Neutrophil (primary cell): Measurements from ENCODE around the gene GNG7.
"Not testable (repeated sequence)": the region's sequence is repeated elsewhere in the genome, so short reads cannot be mapped to it uniquely, and the experiment has no call there.

Experiments
- H3K27ac ChIP-seq: fragments of 200-600 bp; sonication (generic); 2 replicates; pipeline ENCODE4 v1.5.1; 2016; ENCODE audit warnings: mild to moderate bottlenecking, moderate library complexity
- H3K27me3 ChIP-seq: fragments of 200-600 bp; sonication (generic); 2 replicates; pipeline ENCODE4 v1.6.0; 2016; ENCODE audit warnings: mild to moderate bottlenecking
- H3K36me3 ChIP-seq: fragments of 200-600 bp; sonication (generic); 2 replicates; pipeline ENCODE4 v1.5.1; 2017
- H3K4me1 ChIP-seq, 2 experiments: fragments of 200-600 bp in 1 of 2; sonication (generic) in 1 of 2; 1 replicate in 1 of 2; 2 replicates in 1 of 2; pipeline versions ENCODE4 v1.5.1 to v1.6.1; 2013 to 2016; ENCODE audit warnings: low read depth in 1 of 2, low read length in 1 of 2, mild to moderate bottlenecking in 1 of 2, moderate library complexity in 1 of 2; ENCODE audit not compliant: control insufficient read depth in 1 of 2, insufficient read depth in 1 of 2
- H3K4me3 ChIP-seq, 2 experiments: fragments of 200-600 bp in 1 of 2; sonication (generic) in 1 of 2; 1 replicate in 1 of 2; 2 replicates in 1 of 2; pipeline ENCODE4 v1.5.1; 2013 to 2016; ENCODE audit warnings: low read depth in 1 of 2, low read length in 1 of 2, mild to moderate bottlenecking in 1 of 2, moderate library complexity in 1 of 2
- H3K9me3 ChIP-seq: fragments of 200-600 bp; sonication (generic); 2 replicates; pipeline ENCODE4 v1.5.1; 2016
- CTCF ChIP-seq: fragments of 200-600 bp; sonication (generic); IDR thresholded peaks from 2 replicates; pipeline ENCODE4 v1.5.1; 2016; ENCODE audit warnings: antibody characterized with exemption

The GNG7 gene

DNA sequence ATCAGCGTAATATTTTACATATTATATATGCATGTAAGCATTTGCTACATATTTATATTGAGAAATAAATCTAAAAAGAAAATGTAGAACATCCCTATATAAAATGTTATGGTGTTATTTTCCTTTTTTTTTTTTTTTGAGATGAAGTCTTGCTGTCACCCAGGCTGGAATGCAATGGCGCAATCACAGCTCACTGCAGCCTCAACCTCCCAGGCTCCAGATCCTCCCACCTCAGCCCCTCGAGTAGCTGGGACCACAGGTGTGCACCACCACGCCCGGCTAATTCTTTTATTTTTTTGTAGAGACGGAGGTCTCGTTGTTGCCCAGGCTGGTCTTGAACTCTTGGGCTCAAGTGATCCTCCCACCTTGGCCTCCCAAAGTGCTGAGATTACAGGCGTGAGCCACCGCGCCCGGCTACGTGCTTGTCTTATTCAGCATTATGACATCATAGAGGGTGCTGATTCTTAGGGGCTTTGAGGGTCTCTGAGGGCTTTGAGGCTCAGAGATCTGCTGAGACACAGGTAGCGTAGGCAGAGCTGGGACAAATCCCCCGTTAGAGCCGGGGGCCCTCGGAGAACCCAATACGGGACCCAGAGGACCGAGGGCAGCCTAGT lies 124.7 kb downstream of the GNG7 start:
- H3K4me3 ChIP-seq = no peak overlapping the region

DNA sequence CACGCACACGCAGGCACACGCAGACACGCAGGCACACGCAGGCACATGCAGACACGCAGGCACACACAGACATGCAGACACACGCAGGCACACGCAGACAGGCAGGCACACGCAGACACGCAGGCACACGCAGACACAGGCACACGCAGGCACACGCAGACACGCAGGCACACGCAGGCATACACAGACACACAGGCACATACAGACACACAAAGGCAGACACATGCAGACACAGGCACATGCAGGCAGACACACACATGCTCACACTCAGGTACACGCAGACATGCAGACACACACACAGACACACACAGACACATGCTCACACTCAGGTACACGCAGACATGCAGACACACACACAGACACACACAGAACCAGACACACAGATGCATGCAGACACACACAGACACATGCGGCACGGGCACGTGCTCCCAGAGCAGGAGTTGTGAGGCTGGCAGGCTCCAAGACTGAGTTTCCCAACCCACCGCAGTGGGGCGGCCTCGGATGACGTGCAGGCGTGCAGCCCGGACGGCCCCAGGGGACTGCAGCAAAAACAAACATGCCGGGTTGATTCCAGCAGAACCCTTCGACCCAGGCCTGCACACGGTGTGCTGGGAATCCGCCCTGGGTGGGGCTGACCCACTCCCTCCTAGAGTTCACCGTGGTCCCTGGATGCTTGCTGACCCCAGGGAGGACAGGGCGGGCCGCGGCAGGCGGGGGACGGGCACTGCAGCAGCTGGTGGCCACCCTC lies 126.6 kb downstream of the GNG7 start:
- Histone ChIP-seq H3K9me3 (no peaks in the 10 kb centered on the region), H3K27me3 (peaks cover 23% of the 10 kb centered on the region), H3K27ac (no peak overlapping the region), H3K4me1 (peaks cover 11 to 13% of the 10 kb centered on the region in 2 experiments), H3K36me3 (no peaks in the 10 kb centered on the region), H3K4me3 (no peak overlapping the region)
- TF ChIP-seq CTCF = no peak

More for the DNA sequence above, 124.7 kb downstream of the GNG7 start:
- no peaks in the 10 kb centered on the region for H3K9me3 ChIP-seq
- TF ChIP-seq CTCF = no peak
- peaks cover 23% of the 10 kb centered on the region for H3K27me3 ChIP-seq
- H3K27ac ChIP-seq = no peak overlapping the region
- H3K36me3 ChIP-seq = no peaks in the 10 kb centered on the region
- H3K4me1 ChIP-seq = peaks cover 11 to 13% of the 10 kb centered on the region in 2 experiments

- Histone ChIP-seq H3K4me1 (peaks cover 11 to 13% of the 10 kb centered on the region in 2 experiments), H3K4me3 (no peak overlapping the region), H3K36me3 (no peaks in the 10 kb centered on the region), H3K27ac (no peak overlapping the region), H3K9me3 (no peaks in the 10 kb centered on the region), H3K27me3 (peaks cover 23% of the 10 kb centered on the region)
- TF ChIP-seq CTCF = no peak
Observed at GRCh38 chr19:2574971-2575630, 127.4 kb downstream of the GNG7 start.

- Histone ChIP-seq H3K4me3 (no peak overlapping the region), H3K4me1 (peaks cover 9 to 11% of the 10 kb centered on the region in 2 experiments), H3K36me3 (no peaks in the 10 kb centered on the region), H3K27ac (no peak overlapping the region), H3K9me3 (no peaks in the 10 kb centered on the region), H3K27me3 (peaks cover 18% of the 10 kb centered on the region)
- no peak for TF ChIP-seq CTCF
Observed at GRCh38 chr19:2574478-2574931, 128.0 kb downstream of the GNG7 start.

- Histone ChIP-seq H3K4me1 (peaks cover 3 to 5% of the 10 kb centered on the region in 2 experiments), H3K27ac (no peak overlapping the region), H3K4me3 (no peak overlapping the region), H3K9me3 (no peaks in the 10 kb centered on the region), H3K36me3 (no peaks in the 10 kb centered on the region), H3K27me3 (peaks cover 12% of the 10 kb centered on the region)
- no peak for TF ChIP-seq CTCF
Observed at GRCh38 chr19:2573916-2574315, 128.6 kb downstream of the GNG7 start.

- not testable (repeated sequence) for H3K36me3 ChIP-seq, H3K9me3 ChIP-seq
Observed at GRCh38 chr19:2572152-2572551, 130.3 kb downstream of the GNG7 start.

More at GRCh38 chr19:2572152-2572551, 130.3 kb downstream of the GNG7 start:
- not testable (repeated sequence) for H3K27ac ChIP-seq, H3K4me1 ChIP-seq, H3K27me3 ChIP-seq, H3K4me3 ChIP-seq
